COLO668 (cell line): Measurements from ENCODE around the gene ADGRD1.

Experiments used
- DNase-seq: peaks from one replicate; lab custom pipeline; 2025; ENCODE audit not compliant: unreplicated experiment; lab: John Stamatoyannopoulos, UW

ADGRD1 gene

GRCh38 chr12:131052063-131052781 lies 98.5 kb downstream of the ADGRD1 start:
- no peak for DNase-seq

DNA sequence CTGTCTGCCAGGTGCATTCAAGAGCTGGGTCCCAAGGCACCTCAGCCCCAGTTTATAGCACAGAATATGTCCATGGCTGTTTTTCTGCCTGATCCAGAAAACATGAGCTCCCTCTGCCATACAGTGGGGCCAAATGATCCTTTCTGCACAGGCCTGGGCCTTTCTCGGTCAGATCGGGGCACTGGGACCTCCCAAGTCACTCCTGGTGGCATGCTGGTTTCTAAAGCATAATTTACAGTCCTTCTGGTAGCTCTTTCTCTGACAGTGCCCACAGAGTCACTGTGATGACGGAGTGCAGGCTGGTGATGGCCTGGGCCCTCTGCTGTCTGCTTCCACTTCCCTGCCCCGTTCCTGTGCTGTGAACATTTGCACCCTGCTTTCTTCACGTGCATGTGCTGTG lies 99.2 kb downstream of the ADGRD1 start:
- DNase-seq, result no peak

DNA sequence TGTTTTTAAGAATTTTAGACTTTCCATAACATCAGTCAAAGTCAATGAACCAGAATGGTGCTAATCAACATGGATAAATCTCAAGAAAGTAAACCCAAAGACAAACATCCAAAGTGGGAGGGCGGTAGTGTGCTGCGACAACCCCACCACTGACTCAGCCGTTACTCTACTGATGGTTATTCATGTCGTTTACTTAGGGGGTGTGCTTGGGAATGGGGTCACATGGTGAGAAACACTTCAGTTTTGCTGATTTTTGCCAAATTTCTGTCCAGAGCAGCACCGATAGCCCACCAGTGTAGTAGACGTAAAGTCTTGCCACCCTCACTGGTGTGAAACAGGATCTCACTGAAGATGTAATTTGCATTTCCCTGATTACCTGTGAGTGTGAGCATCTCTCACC lies 99.9 kb downstream of the ADGRD1 start:
- DNase-seq, result no peak

- DNase-seq, result no peak
These were observed 100.8 kb downstream of the ADGRD1 start for GRCh38 chr12:131054345-131055092.

DNA sequence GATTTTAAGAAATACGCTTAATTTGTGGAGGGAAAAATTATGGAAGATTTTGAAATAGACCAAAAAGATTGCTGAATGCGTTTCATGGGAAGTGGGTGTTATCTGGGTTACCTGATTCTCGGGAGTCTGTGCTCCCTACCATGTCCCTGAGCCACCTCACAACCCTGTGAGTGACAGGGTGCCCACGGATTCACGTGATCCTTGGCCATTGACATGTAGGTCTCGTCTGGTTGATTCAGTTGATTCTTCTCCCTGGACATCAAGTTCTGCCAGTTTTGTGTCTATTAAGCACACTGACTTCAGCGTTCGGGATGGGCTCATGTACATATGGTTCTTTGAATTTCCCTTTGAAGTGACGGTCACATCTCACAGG lies 101.4 kb downstream of the ADGRD1 start:
- no peak for DNase-seq

GRCh38 chr12:131055596-131056233 lies 102.0 kb downstream of the ADGRD1 start:
- DNase-seq, result no peak

- no peak for DNase-seq
These were observed 102.9 kb downstream of the ADGRD1 start for GRCh38 chr12:131056626-131057025.

GRCh38 chr12:131057211-131057721 lies 103.6 kb downstream of the ADGRD1 start:
- DNase-seq, result no peak

GRCh38 chr12:131057722-131058515 lies 104.2 kb downstream of the ADGRD1 start:
- DNase-seq, result no peak

DNA sequence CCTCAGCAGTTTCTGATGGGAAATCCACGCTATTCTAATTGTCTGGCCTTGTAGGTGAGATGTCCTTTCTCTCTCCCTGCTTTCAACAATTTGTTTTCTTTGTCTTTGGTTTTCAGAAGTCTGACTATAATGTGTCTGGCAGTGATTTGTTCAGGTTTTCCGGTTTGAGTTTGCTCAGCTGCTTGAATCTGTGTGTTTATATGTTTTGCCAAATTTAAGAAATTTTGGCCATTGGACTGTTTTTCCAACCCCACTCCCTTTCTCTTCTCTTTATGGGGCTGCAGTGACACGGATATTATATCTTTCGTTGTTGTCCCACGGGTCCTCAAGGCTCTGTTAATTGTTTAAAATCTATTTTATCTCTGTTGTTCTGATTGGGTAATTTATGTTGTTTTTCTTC lies 105.0 kb downstream of the ADGRD1 start:
- no peak for DNase-seq

DNA sequence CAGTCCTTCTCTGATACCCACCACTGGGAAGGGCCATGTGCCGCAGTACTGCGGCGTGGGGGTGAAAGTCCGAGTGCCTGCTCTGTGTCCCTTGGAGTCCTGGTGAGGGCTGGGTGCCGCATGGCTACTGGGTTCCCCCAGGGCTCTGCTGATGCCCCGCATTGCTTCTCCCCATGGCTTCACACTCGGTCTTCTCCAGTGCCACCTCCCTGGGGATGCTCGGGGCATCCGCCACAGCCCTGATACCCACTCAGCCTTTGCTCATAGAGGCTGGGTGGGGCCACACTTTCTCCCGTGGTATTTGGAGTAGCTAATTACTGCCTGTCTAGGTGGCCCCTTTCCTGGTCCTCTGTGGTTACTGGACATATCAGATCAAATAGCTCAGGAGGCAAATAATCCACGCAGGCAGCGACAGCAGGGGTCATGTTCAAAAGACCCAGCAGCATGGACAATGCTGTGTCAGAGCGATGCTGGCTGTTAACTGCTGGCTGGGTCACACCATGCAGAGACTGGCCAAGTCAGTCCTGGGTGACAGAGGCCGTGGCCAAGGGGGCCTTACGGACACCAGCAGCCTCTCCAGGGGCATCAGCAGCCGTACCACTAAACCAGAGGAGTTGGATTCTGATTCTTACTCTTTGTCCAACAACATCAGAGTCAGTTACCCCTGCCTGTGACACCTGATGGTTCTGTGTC lies 106.5 kb downstream of the ADGRD1 start:
- DNase-seq, result no peak

DNA sequence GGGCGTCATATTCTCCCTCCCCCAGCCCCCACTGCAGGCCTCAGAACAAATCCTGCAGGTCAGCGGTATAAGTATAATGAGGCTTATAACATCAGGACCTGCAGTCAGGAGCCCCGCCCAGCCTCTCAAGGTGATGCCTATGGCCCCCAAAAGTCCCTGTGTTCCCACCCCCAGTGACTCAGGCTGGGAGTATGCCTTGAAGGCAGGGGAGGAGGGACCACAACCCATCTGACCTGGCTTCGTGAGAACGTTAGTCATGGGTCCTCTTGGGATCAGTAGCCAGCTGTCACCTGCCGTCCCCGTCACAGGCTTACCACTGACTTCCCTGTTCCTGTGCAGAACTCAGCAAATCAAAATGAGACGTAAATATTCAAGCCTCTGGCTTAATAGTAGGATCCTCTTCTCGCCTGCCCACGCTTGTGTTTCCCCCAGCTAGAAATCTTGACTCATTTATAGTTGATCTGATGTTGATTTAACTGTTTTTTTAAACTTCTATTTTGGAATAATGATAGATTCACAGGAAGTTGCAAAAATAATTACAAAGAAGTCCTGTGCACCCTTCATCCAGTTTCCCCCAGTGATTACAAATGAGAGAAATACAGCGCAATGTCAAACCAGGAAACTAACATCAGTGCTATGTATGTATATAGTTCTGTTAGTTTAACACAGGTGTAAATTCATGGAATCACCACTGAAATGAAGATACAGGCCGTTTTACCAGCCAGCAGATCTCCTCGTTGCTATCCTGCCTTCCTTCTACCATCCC lies 107.5 kb downstream of the ADGRD1 start:
- no peak for DNase-seq

DNA sequence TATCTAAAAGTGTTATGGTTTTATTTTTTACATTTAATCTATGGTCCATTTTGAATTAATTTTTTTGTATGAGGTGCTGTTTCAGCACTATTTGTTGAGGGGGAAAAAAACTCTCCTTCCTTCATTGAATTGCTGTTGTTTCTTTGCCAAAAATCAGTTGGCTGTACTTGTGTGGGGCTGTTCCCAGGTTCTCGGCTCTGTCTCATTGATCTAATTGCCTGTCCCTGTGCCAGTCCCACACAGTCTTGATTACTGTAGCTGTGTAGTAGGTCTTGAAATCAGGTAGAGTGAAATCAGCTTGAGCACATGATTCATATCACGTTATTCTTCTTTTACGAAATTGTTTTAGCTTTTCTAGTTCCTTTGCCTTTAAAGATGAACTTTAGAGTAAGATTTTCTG lies 109.7 kb downstream of the ADGRD1 start:
- DNase-seq, result no peak

- no peak for DNase-seq
These were observed 110.3 kb downstream of the ADGRD1 start for GRCh38 chr12:131063960-131064359.

- no peak for DNase-seq
These were observed 111.6 kb downstream of the ADGRD1 start for GRCh38 chr12:131065279-131065678.

- DNase-seq, result no peak
These were observed 112.1 kb downstream of the ADGRD1 start for GRCh38 chr12:131065801-131066200.

GRCh38 chr12:131066207-131066885 lies 112.6 kb downstream of the ADGRD1 start:
- no peak for DNase-seq

DNA sequence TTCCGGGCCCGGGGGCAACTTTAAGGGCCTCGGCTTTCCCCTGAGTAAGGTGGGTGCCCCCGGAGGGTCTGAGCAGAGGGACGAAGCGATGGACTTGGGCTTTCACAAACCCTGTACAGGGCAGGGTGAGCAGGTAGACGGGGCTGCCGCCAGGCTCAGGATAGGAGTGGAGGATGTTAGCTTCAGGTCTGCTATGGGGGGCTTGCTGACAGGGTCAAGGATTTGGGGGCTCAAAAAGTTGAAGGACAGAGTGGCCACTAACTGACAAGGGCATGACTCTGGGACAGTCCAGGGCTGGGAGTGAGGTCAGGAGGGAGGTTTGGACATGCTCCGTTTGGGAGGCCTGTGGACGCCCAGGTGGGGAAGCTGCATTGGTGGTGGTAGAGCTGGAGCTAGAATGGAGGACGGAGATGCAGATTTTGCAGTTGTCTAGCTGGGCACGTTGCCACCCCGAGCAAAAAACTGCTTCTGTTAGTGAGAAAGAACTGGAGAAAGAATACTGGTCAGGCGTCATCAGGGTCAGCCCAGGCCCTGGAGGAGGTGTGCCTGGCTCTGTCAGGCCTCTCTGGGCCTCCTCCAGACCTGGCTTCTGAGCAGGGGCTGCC lies 113.3 kb downstream of the ADGRD1 start:
- DNase-seq, result no peak
